WTC11 (cell line): ENCODE data around the gene SLC46A1. TPM values are rescaled to one million over a fixed set of nuclear protein-coding genes. Genes with fewer than 3 reads are reported as not detected.
"Not testable (repeated sequence)": the region's sequence is repeated elsewhere in the genome, so short reads cannot be mapped to it uniquely, and the experiment has no call there.

Experiments
- ATAC-seq: fragments of 200-7000 bp; cut with Tn5 transposase; 2 replicates; pipeline ENCODE4 v1.10.0; 2021; ENCODE audit warnings: mild to moderate bottlenecking, moderate library complexity
- CTCF ChIA-PET: fragments of 300-600 bp; sonication (Branson Sonifier 250); formaldehyde crosslinking; loops from one replicate; lab custom pipeline; 2021; ENCODE audit warnings: antibody characterized with exemption; lab: Charles Lee
- POLR2A ChIA-PET: fragments of 350-600 bp; sonication (Branson Sonifier 250); formaldehyde crosslinking; loops from one replicate; lab custom pipeline; 2021; ENCODE audit warnings: antibody characterized with exemption; lab: Charles Lee
- DNase-seq: peaks from one replicate; pipeline ENCODE4 v3.0.0; 2021; ENCODE audit warnings: low spot score
- H3K27ac Mint-ChIP-seq: 2 replicates; pipeline ENCODE4 v1.8.0; 2021; ENCODE audit warnings: mixed read lengths
- H3K27me3 Mint-ChIP-seq: 2 replicates; pipeline ENCODE4 v1.8.0; 2021; ENCODE audit warnings: low read depth, mild to moderate bottlenecking, moderate library complexity, mixed read lengths
- H3K36me3 Mint-ChIP-seq: 2 replicates; pipeline ENCODE4 v1.8.0; 2021; ENCODE audit warnings: mixed read lengths
- H3K4me1 Mint-ChIP-seq: 2 replicates; pipeline ENCODE4 v1.8.0; 2022; ENCODE audit warnings: mixed read lengths
- H3K4me3 Mint-ChIP-seq: 2 replicates; pipeline ENCODE4 v1.8.0; 2021; ENCODE audit warnings: mild to moderate bottlenecking, moderate library complexity, mixed read lengths
- H3K9me3 Mint-ChIP-seq: 2 replicates; pipeline ENCODE4 v1.8.0; 2021; ENCODE audit warnings: mixed read lengths
- CBFB ChIP-seq: sonication (generic); formaldehyde crosslinking; IDR thresholded peaks from 2 replicates; pipeline ENCODE4 v1.8.1; 2022; ENCODE audit warnings: mild to moderate bottlenecking, low read depth, missing genetic modification reagents
- ERG ChIP-seq: fragments of 250-450 bp; sonication (Bioruptor Pico); IDR thresholded peaks from 2 replicates; pipeline ENCODE4 v1.8.0; 2021; ENCODE audit warnings: mild to moderate bottlenecking
- ESRRA ChIP-seq: sonication (generic); formaldehyde crosslinking; IDR thresholded peaks from 2 replicates; pipeline ENCODE4 v1.8.1; 2022; ENCODE audit warnings: mild to moderate bottlenecking, missing genetic modification reagents, borderline replicate concordance
- FOXK1 ChIP-seq: sonication (generic); formaldehyde crosslinking; IDR thresholded peaks from 2 replicates; pipeline ENCODE4 v1.8.0; 2022; ENCODE audit warnings: mild to moderate bottlenecking, moderate library complexity, missing genetic modification reagents
- FOXP1 ChIP-seq: sonication (generic); formaldehyde crosslinking; IDR thresholded peaks from 2 replicates; pipeline ENCODE4 v1.8.0; 2022; ENCODE audit warnings: missing genetic modification reagents, mild to moderate bottlenecking, moderate library complexity, borderline replicate concordance
- IRF2 ChIP-seq: sonication (generic); formaldehyde crosslinking; IDR thresholded peaks from 2 replicates; pipeline ENCODE4 v1.8.0; 2022; ENCODE audit warnings: low read depth, missing genetic modification reagents, borderline replicate concordance
- JAZF1 ChIP-seq: fragments of 250-450 bp; sonication (Bioruptor Pico); IDR thresholded peaks from 2 replicates; pipeline ENCODE4 v1.9.0; 2021; ENCODE audit warnings: moderate library complexity, mild to moderate bottlenecking, inconsistent platforms
- JUN ChIP-seq: sonication (generic); formaldehyde crosslinking; IDR thresholded peaks from 2 replicates; pipeline ENCODE4 v1.8.0; 2023; ENCODE audit warnings: mild to moderate bottlenecking, missing genetic modification reagents
- MYBL2 ChIP-seq: sonication (generic); formaldehyde crosslinking; IDR thresholded peaks from 2 replicates; pipeline ENCODE4 v1.8.1; 2023; ENCODE audit warnings: mild to moderate bottlenecking, moderate library complexity, missing genetic modification reagents
- NR1H2 ChIP-seq: sonication (generic); formaldehyde crosslinking; IDR thresholded peaks from 2 replicates; pipeline ENCODE4 v1.9.0; 2021; ENCODE audit warnings: mild to moderate bottlenecking, moderate library complexity, missing genetic modification reagents
- NR3C1 ChIP-seq: sonication (generic); formaldehyde crosslinking; conservative IDR thresholded peaks from 2 replicates; pipeline ENCODE4 v1.8.1; 2023; ENCODE audit warnings: low read depth, mild to moderate bottlenecking, missing genetic modification reagents
- OVOL2 ChIP-seq: fragments of 250-450 bp; sonication (Bioruptor Pico); IDR thresholded peaks from 2 replicates; pipeline ENCODE4 v1.9.0; 2021; ENCODE audit warnings: mild to moderate bottlenecking, borderline replicate concordance
- PRRX2 ChIP-seq: fragments of 250-450 bp; sonication (Bioruptor Pico); IDR thresholded peaks from 2 replicates; pipeline ENCODE4 v1.8.0; 2021; ENCODE audit warnings: mild to moderate bottlenecking
- RORB ChIP-seq: fragments of 250-450 bp; sonication (Bioruptor Pico); IDR thresholded peaks from 2 replicates; pipeline ENCODE4 v1.9.0; 2021; ENCODE audit warnings: mild to moderate bottlenecking
- SMAD4 ChIP-seq: sonication (generic); formaldehyde crosslinking; IDR thresholded peaks from 2 replicates; pipeline ENCODE4 v1.8.0; 2022; ENCODE audit warnings: mild to moderate bottlenecking, missing genetic modification reagents
- ZNF138 ChIP-seq: sonication (generic); formaldehyde crosslinking; conservative IDR thresholded peaks from 2 replicates; pipeline ENCODE4 v1.8.1; 2022; ENCODE audit warnings: mild to moderate bottlenecking, moderate library complexity, missing genetic modification reagents
- ZNF219 ChIP-seq: sonication (generic); formaldehyde crosslinking; IDR thresholded peaks from 2 replicates; pipeline ENCODE4 v1.8.0; 2023; ENCODE audit warnings: missing genetic modification reagents, mild to moderate bottlenecking, borderline replicate concordance
- ZNF317 ChIP-seq: sonication (generic); formaldehyde crosslinking; IDR thresholded peaks from 2 replicates; pipeline ENCODE4 v1.8.1; 2023; ENCODE audit warnings: low read depth, mild to moderate bottlenecking, moderate library complexity, missing genetic modification reagents, borderline replicate concordance
- ZNF396 ChIP-seq: fragments of 250-450 bp; sonication (Bioruptor Pico); IDR thresholded peaks from 2 replicates; pipeline ENCODE4 v1.8.0; 2021; ENCODE audit warnings: mild to moderate bottlenecking, moderate library complexity, borderline replicate concordance
- ZNF416 ChIP-seq: fragments of 250-450 bp; sonication (Bioruptor Pico); IDR thresholded peaks from 2 replicates; pipeline ENCODE4 v1.9.0; 2021; ENCODE audit warnings: mild to moderate bottlenecking, inconsistent platforms
- ZNF423 ChIP-seq: fragments of 250-450 bp; sonication (Bioruptor Pico); IDR thresholded peaks from 2 replicates; pipeline ENCODE4 v2.1.2; 2022; ENCODE audit warnings: mild to moderate bottlenecking, moderate library complexity
- total RNA-seq: library from RNA; stranded (reverse); gene quantifications from 3 replicates; pipeline ENCODE4 v1.2.3, GENCODE V29; 2021
- TF ChIP-seq, protein P1 (sequence below): sonication (generic); formaldehyde crosslinking; IDR thresholded peaks from 2 replicates; pipeline ENCODE4 v1.8.0; 2022; ENCODE audit warnings: mild to moderate bottlenecking, missing genetic modification reagents
- TF ChIP-seq, protein P2 (sequence below): sonication (generic); formaldehyde crosslinking; IDR thresholded peaks from 2 replicates; pipeline ENCODE4 v1.8.1; 2023; ENCODE audit warnings: mild to moderate bottlenecking, moderate library complexity, missing genetic modification reagents
- TF ChIP-seq, protein P3 (sequence below): fragments of 200-600 bp; IDR thresholded peaks from 2 replicates; pipeline ENCODE4 v1.8.0; 2022; ENCODE audit warnings: antibody characterized with exemption
- TF ChIP-seq, protein P4 (sequence below): sonication (generic); formaldehyde crosslinking; IDR thresholded peaks from 2 replicates; pipeline ENCODE4 v1.8.0; 2022; ENCODE audit warnings: mild to moderate bottlenecking, missing genetic modification reagents

SLC46A1 gene
- total RNA-seq, 1 experiment from 2014 or later = 6.7 TPM

DNA sequence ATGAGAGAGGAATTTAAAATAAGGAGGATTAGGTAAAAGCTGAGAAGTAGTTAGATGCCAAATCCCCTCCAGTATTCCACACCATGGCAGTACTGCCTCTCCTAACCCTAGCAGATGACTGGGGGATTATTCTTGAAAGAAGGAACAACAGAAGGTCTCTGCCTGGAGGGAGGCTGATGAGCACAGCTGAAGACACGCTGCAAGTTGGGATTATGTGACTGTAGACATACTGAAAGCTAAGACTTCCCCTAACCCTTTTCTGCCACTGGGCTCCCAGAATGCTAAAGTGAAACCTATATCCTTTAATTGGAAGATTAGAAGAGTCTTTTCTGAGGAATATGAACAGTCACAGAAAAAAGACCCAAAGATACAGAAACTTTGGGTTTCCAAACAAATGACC, 27.7 kb upstream of the SLC46A1 start:
- no peak for ATAC-seq
- POLR2A ChIA-PET = no interaction called here
- CTCF ChIA-PET = interaction anchor here (1.2 kb wide), 1 partner anchor 17 kb away, joined by 3 read pairs; no protein-coding TSS in a partner anchor
- H3K9me3 Mint-ChIP-seq = no peaks in the 10 kb centered on the region
- H3K4me3 Mint-ChIP-seq = no peak overlapping the region
- no peak overlapping the region for H3K27ac Mint-ChIP-seq
- peaks cover 10% of the 10 kb centered on the region for H3K27me3 Mint-ChIP-seq
- H3K36me3 Mint-ChIP-seq = no peaks in the 10 kb centered on the region
- TF ChIP-seq NR3C1 (CRISPR knock-in tag) = no peak
- TF ChIP-seq ZNF396 (CRISPR knock-in tag) = no peak
- TF ChIP-seq, protein P1, sequence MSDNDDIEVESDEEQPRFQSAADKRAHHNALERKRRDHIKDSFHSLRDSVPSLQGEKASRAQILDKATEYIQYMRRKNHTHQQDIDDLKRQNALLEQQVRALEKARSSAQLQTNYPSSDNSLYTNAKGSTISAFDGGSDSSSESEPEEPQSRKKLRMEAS (CRISPR knock-in tag) = no peak
- no peak for TF ChIP-seq OVOL2 (CRISPR knock-in tag)
- TF ChIP-seq ZNF219 = no peak
- no peak for TF ChIP-seq MYBL2
- no peak for TF ChIP-seq ZNF416 (CRISPR knock-in tag)
- TF ChIP-seq, protein P2, sequence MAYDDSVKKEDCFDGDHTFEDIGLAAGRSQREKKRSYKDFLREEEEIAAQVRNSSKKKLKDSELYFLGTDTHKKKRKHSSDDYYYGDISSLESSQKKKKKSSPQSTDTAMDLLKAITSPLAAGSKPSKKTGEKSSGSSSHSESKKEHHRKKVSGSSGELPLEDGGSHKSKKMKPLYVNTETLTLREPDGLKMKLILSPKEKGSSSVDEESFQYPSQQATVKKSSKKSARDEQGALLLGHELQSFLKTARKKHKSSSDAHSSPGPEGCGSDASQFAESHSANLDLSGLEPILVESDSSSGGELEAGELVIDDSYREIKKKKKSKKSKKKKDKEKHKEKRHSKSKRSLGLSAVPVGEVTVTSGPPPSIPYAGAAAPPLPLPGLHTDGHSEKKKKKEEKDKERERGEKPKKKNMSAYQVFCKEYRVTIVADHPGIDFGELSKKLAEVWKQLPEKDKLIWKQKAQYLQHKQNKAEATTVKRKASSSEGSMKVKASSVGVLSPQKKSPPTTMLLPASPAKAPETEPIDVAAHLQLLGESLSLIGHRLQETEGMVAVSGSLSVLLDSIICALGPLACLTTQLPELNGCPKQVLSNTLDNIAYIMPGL (CRISPR knock-in tag) = no peak
- no peak for TF ChIP-seq JAZF1
- no peak for TF ChIP-seq CBFB (CRISPR knock-in tag)
- no peak for TF ChIP-seq IRF2 (CRISPR knock-in tag)
- TF ChIP-seq NR1H2 (CRISPR knock-in tag) = no peak
- TF ChIP-seq JUN = no peak
- TF ChIP-seq SMAD4 (CRISPR knock-in tag) = no peak
- no peak for TF ChIP-seq FOXP1 (CRISPR knock-in tag)
- no peak for TF ChIP-seq ZNF317 (CRISPR knock-in tag)
- TF ChIP-seq ZNF423 (CRISPR knock-in tag) = no peak
- no peak for TF ChIP-seq FOXK1 (CRISPR knock-in tag)
- TF ChIP-seq, protein P3, sequence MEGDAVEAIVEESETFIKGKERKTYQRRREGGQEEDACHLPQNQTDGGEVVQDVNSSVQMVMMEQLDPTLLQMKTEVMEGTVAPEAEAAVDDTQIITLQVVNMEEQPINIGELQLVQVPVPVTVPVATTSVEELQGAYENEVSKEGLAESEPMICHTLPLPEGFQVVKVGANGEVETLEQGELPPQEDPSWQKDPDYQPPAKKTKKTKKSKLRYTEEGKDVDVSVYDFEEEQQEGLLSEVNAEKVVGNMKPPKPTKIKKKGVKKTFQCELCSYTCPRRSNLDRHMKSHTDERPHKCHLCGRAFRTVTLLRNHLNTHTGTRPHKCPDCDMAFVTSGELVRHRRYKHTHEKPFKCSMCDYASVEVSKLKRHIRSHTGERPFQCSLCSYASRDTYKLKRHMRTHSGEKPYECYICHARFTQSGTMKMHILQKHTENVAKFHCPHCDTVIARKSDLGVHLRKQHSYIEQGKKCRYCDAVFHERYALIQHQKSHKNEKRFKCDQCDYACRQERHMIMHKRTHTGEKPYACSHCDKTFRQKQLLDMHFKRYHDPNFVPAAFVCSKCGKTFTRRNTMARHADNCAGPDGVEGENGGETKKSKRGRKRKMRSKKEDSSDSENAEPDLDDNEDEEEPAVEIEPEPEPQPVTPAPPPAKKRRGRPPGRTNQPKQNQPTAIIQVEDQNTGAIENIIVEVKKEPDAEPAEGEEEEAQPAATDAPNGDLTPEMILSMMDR = no peak
- TF ChIP-seq, all 79 proteins: peak for 0
- DNase-seq = no peak
- no peaks in the 10 kb centered on the region for H3K4me1 Mint-ChIP-seq

DNA sequence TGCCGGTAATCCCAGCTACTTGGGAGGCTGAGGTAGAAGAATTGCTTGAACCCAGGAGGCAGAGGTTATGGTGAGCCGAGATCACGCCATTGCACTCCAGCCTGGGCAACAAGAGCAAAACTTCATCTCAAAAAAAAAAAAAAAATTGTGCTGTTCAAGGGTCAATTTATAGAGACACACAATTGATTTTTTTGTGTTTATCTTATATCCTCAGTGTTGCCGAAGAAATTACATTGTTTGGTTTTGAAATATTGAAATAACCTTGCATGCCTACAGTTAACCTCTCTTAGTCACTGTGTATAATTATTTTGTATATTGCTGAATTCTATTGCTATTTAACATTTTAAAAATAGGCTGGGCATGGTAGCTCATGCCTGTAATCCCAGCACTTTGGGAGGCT, 22.0 kb upstream of the SLC46A1 start:
- H3K9me3 Mint-ChIP-seq, H3K27me3 Mint-ChIP-seq, POLR2A ChIA-PET, DNase-seq, H3K27ac Mint-ChIP-seq, ATAC-seq, H3K36me3 Mint-ChIP-seq, H3K4me1 Mint-ChIP-seq, H3K4me3 Mint-ChIP-seq: not testable (repeated sequence)
- CTCF ChIA-PET = interaction anchor here (4.4 kb wide), 1 partner anchor 11 kb away, joined by 40 read pairs; no protein-coding TSS in a partner anchor

GRCh38 chr17:28427371-28427770, 21.4 kb upstream of the SLC46A1 start:
- Mint-ChIP-seq H3K27me3 (peaks cover 3% of the 10 kb centered on the region; the same call in 1 of the 2 replicates), H3K27ac (no peak overlapping the region), H3K9me3 (no peaks in the 10 kb centered on the region), H3K36me3 (no peaks in the 10 kb centered on the region), H3K4me1 (no peaks in the 10 kb centered on the region), H3K4me3 (no peak overlapping the region)
- POLR2A ChIA-PET = no interaction called here
- DNase-seq (no peak), ATAC-seq (no peak)
- no peak for TF ChIP-seq ZNF396 (CRISPR knock-in tag)
- no peak for TF ChIP-seq RORB (CRISPR knock-in tag)
- TF ChIP-seq ZNF138 (CRISPR knock-in tag) = no peak
- no peak for TF ChIP-seq PRRX2 (CRISPR knock-in tag)
- TF ChIP-seq ESRRA = no peak
- TF ChIP-seq JUN = no peak
- TF ChIP-seq ERG (CRISPR knock-in tag) = no peak
- TF ChIP-seq, protein P4, sequence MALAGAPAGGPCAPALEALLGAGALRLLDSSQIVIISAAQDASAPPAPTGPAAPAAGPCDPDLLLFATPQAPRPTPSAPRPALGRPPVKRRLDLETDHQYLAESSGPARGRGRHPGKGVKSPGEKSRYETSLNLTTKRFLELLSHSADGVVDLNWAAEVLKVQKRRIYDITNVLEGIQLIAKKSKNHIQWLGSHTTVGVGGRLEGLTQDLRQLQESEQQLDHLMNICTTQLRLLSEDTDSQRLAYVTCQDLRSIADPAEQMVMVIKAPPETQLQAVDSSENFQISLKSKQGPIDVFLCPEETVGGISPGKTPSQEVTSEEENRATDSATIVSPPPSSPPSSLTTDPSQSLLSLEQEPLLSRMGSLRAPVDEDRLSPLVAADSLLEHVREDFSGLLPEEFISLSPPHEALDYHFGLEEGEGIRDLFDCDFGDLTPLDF (CRISPR knock-in tag) = no peak
- CTCF ChIA-PET = interaction anchor here (0.6 to 4.4 kb wide), 2 partner anchors 10 to 74 kb away, joined by 5 to 40 read pairs; no protein-coding TSS in a partner anchor
